ENCODE measurements around the gene RXFP1.

Gene RXFP1

GRCh38 chr4:158521484-158522088, at the start of gene RXFP1:
RXFP1 (plus strand) TSS chr4:158521882; CDS start chr4:158521977, 95 bp downstream.
- no peak for DNase-seq

GRCh38 chr4:158481811-158482210, 39.9 kb upstream of the RXFP1 start:
- no peak for DNase-seq

GRCh38 chr4:158484173-158484885, 37.4 kb upstream of the RXFP1 start:
- no peak for DNase-seq

GRCh38 chr4:158490629-158491028, 31.1 kb upstream of the RXFP1 start:
- no peak for DNase-seq

GRCh38 chr4:158492391-158492790, 29.3 kb upstream of the RXFP1 start:
- no peak for DNase-seq

GRCh38 chr4:158496030-158496741, 25.5 kb upstream of the RXFP1 start:
- peak; percentile 3 for DNase-seq

- DNase-seq: no peak
Observed at GRCh38 chr4:158500054-158500453, 21.6 kb upstream of the RXFP1 start.

- DNase-seq: no peak
Observed at GRCh38 chr4:158513256-158513655, 8.4 kb upstream of the RXFP1 start.

GRCh38 chr4:158519226-158519625, 2.5 kb upstream of the RXFP1 start:
- no peak for DNase-seq

GRCh38 chr4:158523990-158524535, 2.4 kb downstream of the RXFP1 start:
- DNase-seq: no peak

GRCh38 chr4:158527516-158527915, 5.8 kb downstream of the RXFP1 start:
- DNase-seq: no peak

- DNase-seq: no peak
Observed at GRCh38 chr4:158529505-158529904, 7.8 kb downstream of the RXFP1 start.

GRCh38 chr4:158530381-158530780, 8.7 kb downstream of the RXFP1 start:
- DNase-seq: no peak

GRCh38 chr4:158530898-158531297, 9.2 kb downstream of the RXFP1 start:
- no peak for DNase-seq

- DNase-seq: no peak
Observed at GRCh38 chr4:158532556-158533231, 11.0 kb downstream of the RXFP1 start.

GRCh38 chr4:158534727-158535126, 13.0 kb downstream of the RXFP1 start:
- no peak for DNase-seq

- no peak for DNase-seq
Observed at GRCh38 chr4:158535130-158535614, 13.5 kb downstream of the RXFP1 start.

GRCh38 chr4:158536833-158537232, 15.2 kb downstream of the RXFP1 start:
- no peak for DNase-seq

- no peak for DNase-seq
Observed at GRCh38 chr4:158538176-158538575, 16.5 kb downstream of the RXFP1 start.

- no peak for DNase-seq
Observed at GRCh38 chr4:158538911-158539310, 17.2 kb downstream of the RXFP1 start.

- DNase-seq: no peak
Observed at GRCh38 chr4:158540125-158540907, 18.6 kb downstream of the RXFP1 start.

- DNase-seq: no peak
Observed at GRCh38 chr4:158541506-158541905, 19.8 kb downstream of the RXFP1 start.

All from CD4-positive, alpha-beta T cell treated with Interleukin-6 for 4 hours (primary cell).